LNCaP clone FGC (cell line): ENCODE measurements around the gene EBP.
A peak's percentile ranks its signal among the peaks of the same experiment; 100 is the strongest.

Experiments used
- DNase-seq: peaks from one replicate; pipeline ENCODE4 v3.0.0-alpha.2; 2011; ENCODE audit warnings: low read depth
- H3K4me3 ChIP-seq: 2 replicates; pipeline ENCODE4 v1.5.1; 2011; ENCODE audit warnings: mild to moderate bottlenecking, low read depth, low read length, control low read depth
- TF ChIP-seq, protein P1 (sequence below): IDR thresholded peaks from 2 replicates; pipeline ENCODE4 v1.5.1; 2012; ENCODE audit warnings: mild to moderate bottlenecking; ENCODE audit not compliant: control insufficient read depth, insufficient read depth; ENCODE audit errors: extremely low read depth

Gene EBP

GRCh38 chrX:48531358-48531959, 9.9 kb downstream of the EBP start:
- no peak overlapping the region for H3K4me3 ChIP-seq
- no peak for DNase-seq
- TF ChIP-seq, protein P1, sequence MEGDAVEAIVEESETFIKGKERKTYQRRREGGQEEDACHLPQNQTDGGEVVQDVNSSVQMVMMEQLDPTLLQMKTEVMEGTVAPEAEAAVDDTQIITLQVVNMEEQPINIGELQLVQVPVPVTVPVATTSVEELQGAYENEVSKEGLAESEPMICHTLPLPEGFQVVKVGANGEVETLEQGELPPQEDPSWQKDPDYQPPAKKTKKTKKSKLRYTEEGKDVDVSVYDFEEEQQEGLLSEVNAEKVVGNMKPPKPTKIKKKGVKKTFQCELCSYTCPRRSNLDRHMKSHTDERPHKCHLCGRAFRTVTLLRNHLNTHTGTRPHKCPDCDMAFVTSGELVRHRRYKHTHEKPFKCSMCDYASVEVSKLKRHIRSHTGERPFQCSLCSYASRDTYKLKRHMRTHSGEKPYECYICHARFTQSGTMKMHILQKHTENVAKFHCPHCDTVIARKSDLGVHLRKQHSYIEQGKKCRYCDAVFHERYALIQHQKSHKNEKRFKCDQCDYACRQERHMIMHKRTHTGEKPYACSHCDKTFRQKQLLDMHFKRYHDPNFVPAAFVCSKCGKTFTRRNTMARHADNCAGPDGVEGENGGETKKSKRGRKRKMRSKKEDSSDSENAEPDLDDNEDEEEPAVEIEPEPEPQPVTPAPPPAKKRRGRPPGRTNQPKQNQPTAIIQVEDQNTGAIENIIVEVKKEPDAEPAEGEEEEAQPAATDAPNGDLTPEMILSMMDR, result no peak

DNA sequence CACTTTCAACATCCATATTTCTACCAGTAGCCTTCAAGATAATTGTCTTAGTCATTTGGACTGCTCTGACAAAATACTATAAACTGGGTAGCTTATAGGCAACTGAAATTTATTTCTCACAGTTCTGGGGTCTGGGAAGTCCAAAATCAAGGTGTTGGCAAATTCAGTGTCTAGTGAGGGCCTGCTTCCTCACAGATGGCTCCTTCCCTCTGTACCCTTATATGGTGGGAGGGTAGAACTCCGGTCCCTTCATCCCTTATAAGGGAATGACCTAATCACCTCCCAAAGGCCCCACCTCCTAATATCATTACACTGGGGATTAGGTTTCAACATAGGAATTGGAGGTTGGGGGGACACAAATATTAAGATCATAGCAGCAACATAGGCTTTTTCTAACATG, 10.6 kb downstream of the EBP start:
- TF ChIP-seq, protein P1, result no peak
- no peak overlapping the region for H3K4me3 ChIP-seq
- DNase-seq, result no peak

DNA sequence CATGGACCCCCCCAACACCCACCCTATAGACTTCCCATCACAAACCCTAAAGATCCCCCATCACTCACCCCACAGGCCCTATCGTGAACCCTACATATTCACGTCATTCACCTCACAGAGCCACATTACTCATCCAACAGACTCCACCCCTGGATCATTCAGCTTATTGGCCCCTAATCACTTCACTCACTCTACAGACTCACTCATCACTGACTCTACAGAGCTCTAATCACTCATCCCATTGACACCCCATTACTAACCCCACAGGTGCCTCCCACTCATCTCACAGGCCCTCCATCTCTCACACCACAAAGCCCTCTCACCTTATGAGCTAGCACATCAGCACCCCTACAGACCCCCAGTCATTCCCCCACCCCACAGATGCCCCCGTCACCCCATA, 11.6 kb downstream of the EBP start:
- no peak overlapping the region for H3K4me3 ChIP-seq
- TF ChIP-seq, protein P1, result no peak

DNA sequence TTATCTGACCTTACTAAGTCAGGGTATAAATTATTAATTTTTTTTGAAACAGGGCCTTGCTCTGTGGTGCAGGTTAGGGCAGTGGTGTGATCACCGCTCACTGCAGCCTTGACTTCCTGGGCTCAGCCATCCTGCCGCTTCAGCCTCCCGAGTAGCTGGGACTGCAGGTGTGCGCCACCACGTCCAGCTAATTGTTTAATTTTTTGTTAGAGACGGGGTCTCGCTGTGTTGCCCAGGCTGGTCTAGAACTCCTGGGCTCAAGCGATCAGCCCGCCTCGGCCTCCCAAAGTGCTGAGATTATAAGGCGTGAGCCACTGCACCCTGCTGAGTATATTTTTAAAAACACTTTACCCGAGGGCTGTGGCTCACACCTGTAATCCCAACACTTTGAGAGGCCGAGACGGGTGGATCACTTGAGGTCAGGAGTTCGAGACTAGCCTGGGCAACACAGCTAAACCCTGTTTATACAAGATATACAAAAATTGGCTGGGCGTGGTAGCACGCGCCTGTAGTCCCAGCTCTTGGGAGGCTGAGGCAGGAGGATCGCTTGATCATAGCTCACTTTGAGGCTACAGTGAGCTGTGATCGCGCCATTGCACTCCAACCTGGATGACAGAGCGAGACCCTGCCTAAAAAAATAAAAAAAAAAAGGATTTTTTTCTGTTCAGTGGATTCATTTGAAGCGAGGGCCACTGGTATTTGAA, 17.2 kb downstream of the EBP start:
- TF ChIP-seq, protein P1, result no peak
- peak overlapping the region; percentile 61; the same call in 1 of the 2 replicates for H3K4me3 ChIP-seq
- DNase-seq, result no peak

More for the DNA sequence above, 11.6 kb downstream of the EBP start:
- no peak for DNase-seq

DNA sequence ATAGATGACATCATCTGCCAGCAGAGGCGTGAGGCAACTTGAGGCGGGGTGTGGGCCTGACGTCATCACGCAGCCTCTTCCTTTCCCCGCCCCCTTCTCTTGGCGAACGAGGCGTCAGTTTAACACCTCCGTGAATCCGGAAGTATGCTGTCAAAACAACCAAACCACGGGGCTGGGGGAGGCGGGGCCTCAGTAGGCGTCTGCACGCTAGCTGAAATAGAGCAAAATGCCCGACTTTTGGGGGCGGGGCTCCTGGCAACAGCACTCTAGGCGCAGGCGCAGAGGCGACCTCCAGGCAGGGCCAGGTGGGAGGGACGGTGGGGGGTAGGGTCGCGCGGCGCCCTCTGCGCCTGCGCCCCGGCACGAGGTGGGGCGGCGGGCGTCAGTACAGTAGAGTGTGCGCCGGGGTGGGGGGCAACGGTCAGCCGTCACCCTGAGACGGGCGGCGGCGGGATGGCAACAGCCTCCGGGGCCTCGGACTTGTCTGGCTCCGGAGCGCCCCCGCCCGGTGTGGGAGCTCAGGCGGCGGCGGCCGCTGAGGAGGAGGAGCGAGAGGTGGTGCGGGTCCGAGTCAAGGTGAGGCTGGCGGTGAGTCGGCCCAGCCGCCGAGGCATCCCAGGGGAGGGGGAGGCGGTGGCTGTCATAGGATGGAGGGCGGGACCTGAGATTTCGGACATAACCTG, 17.9 kb downstream of the EBP start, which contains the start of gene TBC1D25:
TBC1D25 (plus strand) TSS at position 370 of the 683 bp plus-strand sequence; CDS start at position 454, 84 bp downstream.
- DNase-seq, result peak; percentile 93
- H3K4me3 ChIP-seq, result peak within 1 kb of the TSS; percentile 61
- TF ChIP-seq, protein P1, result peak; percentile 30; the same call in 1 of the 2 replicates

GRCh38 chrX:48540028-48540375, 18.4 kb downstream of the EBP start:
- TF ChIP-seq, protein P1, result no peak
- no peak for DNase-seq
- H3K4me3 ChIP-seq, result peak overlapping the region; percentile 61

- TF ChIP-seq, protein P1, result no peak
- H3K4me3 ChIP-seq, result peak overlapping the region; percentile 61
Observed at GRCh38 chrX:48540480-48540879, 18.9 kb downstream of the EBP start.

More at GRCh38 chrX:48540480-48540879, 18.9 kb downstream of the EBP start:
- no peak for DNase-seq
